Measurements from ENCODE around the gene PEX26. TPM values are rescaled to one million over a fixed set of nuclear protein-coding genes. Genes with fewer than 3 reads are reported as not detected.
A peak's percentile ranks its signal among the peaks of the same experiment; 100 is the strongest.
"Not testable (repeated sequence)": the region's sequence is repeated elsewhere in the genome, so short reads cannot be mapped to it uniquely, and the experiment has no call there.

Gene PEX26
- total RNA-seq, 2 donors from 2014 or later, result 43.1 to 45.7 TPM

GRCh38 chr22:18062421-18062820, 15.4 kb upstream of the PEX26 start:
- no peak overlapping the region for H3K27ac ChIP-seq (ENCODE audit: low read depth, low read length)
- no peaks in the 10 kb centered on the region for H3K36me3 Mint-ChIP-seq (ENCODE audit: low read depth)
- WGBS, 2 experiments (ENCODE audit: insufficient coverage in 1 of 2, insufficient read length in 1 of 2), result 98 to 100% methylated on average over 1 to 3 of the region's 3 CpGs
- H3K4me1 ChIP-seq (ENCODE audit: control insufficient read depth, insufficient read depth, low read length), result no peaks in the 10 kb centered on the region
- no peaks in the 10 kb centered on the region for H3K36me3 ChIP-seq (ENCODE audit: control insufficient read depth, insufficient read depth, low read length)
- H3K4me3 Mint-ChIP-seq, result no peak overlapping the region
- peaks cover 33% of the 10 kb centered on the region for H3K27me3 ChIP-seq (ENCODE audit: control insufficient read depth, insufficient read depth, low read length, poor library complexity, severe bottlenecking)
- no peak overlapping the region for H3K27ac Mint-ChIP-seq
- peaks cover 19% of the 10 kb centered on the region for H3K27me3 Mint-ChIP-seq (ENCODE audit: insufficient read depth)
- no peak overlapping the region for H3K4me3 ChIP-seq (ENCODE audit: low read length)
- TF ChIP-seq, protein P1, sequence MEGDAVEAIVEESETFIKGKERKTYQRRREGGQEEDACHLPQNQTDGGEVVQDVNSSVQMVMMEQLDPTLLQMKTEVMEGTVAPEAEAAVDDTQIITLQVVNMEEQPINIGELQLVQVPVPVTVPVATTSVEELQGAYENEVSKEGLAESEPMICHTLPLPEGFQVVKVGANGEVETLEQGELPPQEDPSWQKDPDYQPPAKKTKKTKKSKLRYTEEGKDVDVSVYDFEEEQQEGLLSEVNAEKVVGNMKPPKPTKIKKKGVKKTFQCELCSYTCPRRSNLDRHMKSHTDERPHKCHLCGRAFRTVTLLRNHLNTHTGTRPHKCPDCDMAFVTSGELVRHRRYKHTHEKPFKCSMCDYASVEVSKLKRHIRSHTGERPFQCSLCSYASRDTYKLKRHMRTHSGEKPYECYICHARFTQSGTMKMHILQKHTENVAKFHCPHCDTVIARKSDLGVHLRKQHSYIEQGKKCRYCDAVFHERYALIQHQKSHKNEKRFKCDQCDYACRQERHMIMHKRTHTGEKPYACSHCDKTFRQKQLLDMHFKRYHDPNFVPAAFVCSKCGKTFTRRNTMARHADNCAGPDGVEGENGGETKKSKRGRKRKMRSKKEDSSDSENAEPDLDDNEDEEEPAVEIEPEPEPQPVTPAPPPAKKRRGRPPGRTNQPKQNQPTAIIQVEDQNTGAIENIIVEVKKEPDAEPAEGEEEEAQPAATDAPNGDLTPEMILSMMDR (conservative IDR thresholded peaks at IDR 0.05), result no peak
- no peaks in the 10 kb centered on the region for H3K9me3 Mint-ChIP-seq
- peaks cover 10% of the 10 kb centered on the region for H3K4me1 Mint-ChIP-seq
- DNase-seq, result no peak
- H3K9me3 ChIP-seq (ENCODE audit: control insufficient read depth, low read length), result no peaks in the 10 kb centered on the region
- no peak overlapping the region for H3K9ac ChIP-seq (ENCODE audit: extremely low read depth, low read length, poor library complexity, severe bottlenecking)

GRCh38 chr22:18063306-18063705, 14.5 kb upstream of the PEX26 start:
- DNase-seq, result no peak
- H3K9ac ChIP-seq (ENCODE audit: extremely low read depth, low read length, poor library complexity, severe bottlenecking), result no peak overlapping the region
- H3K27ac ChIP-seq (ENCODE audit: low read depth, low read length), result peak overlapping the region; percentile 53
- WGBS, 2 experiments (ENCODE audit: insufficient coverage in 1 of 2, insufficient read length in 1 of 2), result 92 to 93% methylated on average over 7 of the region's 7 CpGs
- Mint-ChIP-seq H3K4me3 (no peak overlapping the region), H3K36me3 (ENCODE audit: low read depth) (no peaks in the 10 kb centered on the region), H3K27me3 (ENCODE audit: insufficient read depth) (peaks cover 24% of the 10 kb centered on the region), H3K27ac (no peak overlapping the region), H3K9me3 (no peaks in the 10 kb centered on the region), H3K4me1 (peaks cover 12% of the 10 kb centered on the region)
- TF ChIP-seq, protein P1 (conservative IDR thresholded peaks at IDR 0.05), result no peak
- no peaks in the 10 kb centered on the region for H3K9me3 ChIP-seq (ENCODE audit: control insufficient read depth, low read length)
- H3K36me3 ChIP-seq (ENCODE audit: control insufficient read depth, insufficient read depth, low read length), result no peaks in the 10 kb centered on the region
- H3K4me1 ChIP-seq (ENCODE audit: control insufficient read depth, insufficient read depth, low read length), result no peaks in the 10 kb centered on the region
- peaks cover 24% of the 10 kb centered on the region for H3K27me3 ChIP-seq (ENCODE audit: control insufficient read depth, insufficient read depth, low read length, poor library complexity, severe bottlenecking)
- no peak overlapping the region for H3K4me3 ChIP-seq (ENCODE audit: low read length)

- Mint-ChIP-seq H3K4me1 (peaks cover 12% of the 10 kb centered on the region), H3K27me3 (ENCODE audit: insufficient read depth) (peaks cover 24% of the 10 kb centered on the region)
- H3K9me3 Mint-ChIP-seq; H3K9ac ChIP-seq (ENCODE audit: extremely low read depth, low read length, poor library complexity, severe bottlenecking); H3K36me3 ChIP-seq (ENCODE audit: control insufficient read depth, insufficient read depth, low read length); H3K27ac Mint-ChIP-seq; H3K9me3 ChIP-seq (ENCODE audit: control insufficient read depth, low read length); H3K4me1 ChIP-seq (ENCODE audit: control insufficient read depth, insufficient read depth, low read length); H3K4me3 Mint-ChIP-seq; H3K36me3 Mint-ChIP-seq (ENCODE audit: low read depth); H3K4me3 ChIP-seq (ENCODE audit: low read length); DNase-seq: not testable (repeated sequence)
- H3K27me3 ChIP-seq (ENCODE audit: control insufficient read depth, insufficient read depth, low read length, poor library complexity, severe bottlenecking), result peaks cover 21% of the 10 kb centered on the region
- 93% methylated on average over 6 of the region's 6 CpGs for WGBS, 2 experiments (ENCODE audit: insufficient coverage in 1 of 2, insufficient read length in 1 of 2)
- peak overlapping the region; percentile 53 for H3K27ac ChIP-seq (ENCODE audit: low read depth, low read length)
Measured at GRCh38 chr22:18063715-18064114, 14.1 kb upstream of the PEX26 start.

DNA sequence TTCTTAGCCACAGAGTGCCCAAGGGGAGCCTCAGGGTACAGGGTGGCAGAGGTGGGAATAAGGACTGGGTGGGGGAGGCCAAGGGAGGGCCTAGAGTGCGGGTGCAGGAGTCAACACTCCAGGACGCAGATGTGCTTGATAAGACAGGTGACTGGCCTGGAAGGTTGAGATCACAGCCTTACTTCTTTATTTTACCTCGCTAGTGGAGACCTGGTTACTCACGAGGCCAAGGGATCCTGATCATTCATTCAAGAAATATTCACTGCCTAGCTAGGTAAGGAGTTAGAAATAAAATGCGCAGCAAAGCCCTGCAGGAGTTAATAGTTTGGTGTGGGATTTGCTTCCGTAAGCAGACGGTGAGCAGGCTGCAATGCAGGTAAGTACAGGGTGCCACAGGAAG, 13.2 kb upstream of the PEX26 start:
- DNase-seq, result no peak
- no peaks in the 10 kb centered on the region for H3K9me3 Mint-ChIP-seq
- Histone ChIP-seq H3K4me3 (ENCODE audit: low read length) (no peak overlapping the region), H3K27ac (ENCODE audit: low read depth, low read length) (no peak overlapping the region), H3K27me3 (ENCODE audit: control insufficient read depth, insufficient read depth, low read length, poor library complexity, severe bottlenecking) (peaks cover 13% of the 10 kb centered on the region), H3K36me3 (ENCODE audit: control insufficient read depth, insufficient read depth, low read length) (no peaks in the 10 kb centered on the region), H3K9me3 (ENCODE audit: control insufficient read depth, low read length) (no peaks in the 10 kb centered on the region), H3K9ac (ENCODE audit: extremely low read depth, low read length, poor library complexity, severe bottlenecking) (no peak overlapping the region), H3K4me1 (ENCODE audit: control insufficient read depth, insufficient read depth, low read length) (no peaks in the 10 kb centered on the region)
- 95% methylated on average over 3 to 7 of the region's 7 CpGs for WGBS, 2 experiments (ENCODE audit: insufficient coverage in 1 of 2, insufficient read length in 1 of 2)
- peaks cover 24% of the 10 kb centered on the region for H3K27me3 Mint-ChIP-seq (ENCODE audit: insufficient read depth)
- no peak overlapping the region for H3K4me3 Mint-ChIP-seq
- TF ChIP-seq, protein P1 (conservative IDR thresholded peaks at IDR 0.05), result no peak
- peaks cover 12% of the 10 kb centered on the region for H3K4me1 Mint-ChIP-seq
- no peaks in the 10 kb centered on the region for H3K36me3 Mint-ChIP-seq (ENCODE audit: low read depth)
- H3K27ac Mint-ChIP-seq, result no peak overlapping the region

All from endodermal cell (in vitro differentiated cells).